GM21576 (cell line): Measurements from ENCODE around the gene KCNK10.

ENCODE experiments used
- ATAC-seq: cut with Tn5 transposase; IDR thresholded peaks from one replicate; pipeline ENCODE4 v1.9.1; 2021; ENCODE audit warnings: mild to moderate bottlenecking, moderate library complexity; ENCODE audit not compliant: unreplicated experiment

The KCNK10 gene

GRCh38 chr14:88323086-88323522 lies at the start of gene KCNK10:
Gene KCNK10 (minus strand): TSS chr14:88323269. CDS start chr14:88322798, 471 bp downstream.
- peak; percentile 20 for ATAC-seq

- ATAC-seq, result no peak
Measured at GRCh38 chr14:88369496-88369895, 46.4 kb upstream of the KCNK10 start.

DNA sequence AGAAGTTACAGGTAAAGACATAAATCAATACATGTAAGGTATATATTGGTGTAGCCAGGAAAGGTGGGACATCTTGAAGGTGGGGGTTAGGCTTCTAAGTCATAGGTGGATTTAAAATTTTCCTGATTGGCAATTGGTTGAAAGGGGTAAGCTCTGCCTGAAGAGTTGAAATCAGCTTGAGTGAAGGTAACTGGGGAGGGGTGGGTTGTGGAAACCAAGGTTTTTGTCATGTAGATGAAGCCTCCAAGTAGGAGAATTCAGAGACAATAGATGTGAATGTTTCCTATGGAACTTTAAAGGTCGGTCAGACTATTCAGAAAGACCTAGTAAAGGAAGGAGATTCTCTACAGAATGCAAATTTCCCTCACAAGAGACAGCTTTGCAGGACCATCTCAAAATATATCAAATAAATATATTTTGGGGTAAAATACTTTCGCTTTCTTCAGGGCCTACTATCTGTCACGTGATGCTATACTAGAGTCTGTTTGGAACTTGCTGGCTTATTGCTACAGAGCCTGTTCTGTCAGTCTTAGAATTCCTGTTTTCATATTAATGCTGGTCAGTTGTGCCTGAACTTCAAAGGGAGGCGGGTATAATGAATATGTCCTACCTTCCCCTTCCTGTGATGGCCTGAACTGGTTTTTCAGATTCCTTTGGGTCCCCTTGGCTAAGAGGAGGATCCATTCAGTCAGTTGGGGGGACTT lies 41.8 kb upstream of the KCNK10 start:
- no peak for ATAC-seq

DNA sequence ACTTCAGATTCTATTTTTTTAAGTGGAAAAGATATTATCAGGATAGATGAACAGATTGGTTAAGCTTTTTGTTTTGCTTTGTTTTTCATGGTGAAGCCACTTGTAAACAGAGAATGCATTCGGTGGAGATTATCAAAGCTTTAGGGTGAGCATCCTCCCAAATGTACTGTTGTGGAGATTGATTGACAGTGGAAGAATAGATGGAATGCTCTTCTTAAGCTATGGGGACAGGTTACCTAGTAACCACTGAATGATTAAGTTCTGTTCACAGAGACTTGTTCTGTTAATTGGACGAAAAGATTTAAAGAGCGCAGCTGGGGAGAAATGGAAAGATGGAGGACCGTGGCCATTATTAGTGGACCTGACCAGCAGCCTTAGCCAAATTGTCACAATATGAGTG lies 40.6 kb upstream of the KCNK10 start:
- ATAC-seq, result no peak

DNA sequence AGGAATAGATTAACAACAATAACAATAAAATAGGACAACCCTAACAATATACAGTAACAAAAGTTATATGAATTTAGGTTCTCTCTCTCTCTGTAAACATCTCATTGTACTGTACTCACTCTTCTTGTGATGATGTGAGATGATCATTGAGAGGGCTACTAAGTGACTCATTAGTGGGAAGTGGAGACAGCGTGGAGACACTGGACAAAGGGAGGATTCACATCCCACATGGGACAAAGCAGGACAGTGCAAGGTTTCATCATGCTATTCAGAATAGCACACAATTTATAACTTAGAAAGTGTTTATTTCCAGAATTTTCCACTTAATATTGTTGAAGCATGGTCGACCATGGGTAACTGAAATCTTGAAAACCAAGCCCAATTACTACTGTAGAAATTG lies 36.4 kb upstream of the KCNK10 start:
- ATAC-seq, result no peak

- ATAC-seq, result no peak
Measured at GRCh38 chr14:88354358-88354757, 31.3 kb upstream of the KCNK10 start.

DNA sequence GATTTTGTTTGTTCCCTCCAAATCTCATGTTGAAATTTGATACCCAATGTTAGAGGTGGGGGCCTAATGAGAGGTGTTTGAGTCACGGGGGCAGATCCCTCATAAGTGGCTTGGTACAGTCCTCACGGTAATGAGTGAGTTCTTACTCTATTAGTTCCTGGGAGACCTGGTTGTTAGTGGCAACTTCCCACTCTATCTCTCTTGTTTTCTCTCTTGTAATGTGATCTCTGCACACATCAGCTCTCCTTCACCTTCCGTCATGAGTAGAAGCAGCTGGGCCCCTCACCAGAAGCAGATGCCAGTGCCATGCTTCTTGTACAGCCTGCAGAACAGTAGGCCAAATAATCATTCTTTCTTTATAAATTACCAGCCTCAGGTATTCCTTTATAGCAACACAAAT lies 29.6 kb upstream of the KCNK10 start:
- ATAC-seq, result no peak

DNA sequence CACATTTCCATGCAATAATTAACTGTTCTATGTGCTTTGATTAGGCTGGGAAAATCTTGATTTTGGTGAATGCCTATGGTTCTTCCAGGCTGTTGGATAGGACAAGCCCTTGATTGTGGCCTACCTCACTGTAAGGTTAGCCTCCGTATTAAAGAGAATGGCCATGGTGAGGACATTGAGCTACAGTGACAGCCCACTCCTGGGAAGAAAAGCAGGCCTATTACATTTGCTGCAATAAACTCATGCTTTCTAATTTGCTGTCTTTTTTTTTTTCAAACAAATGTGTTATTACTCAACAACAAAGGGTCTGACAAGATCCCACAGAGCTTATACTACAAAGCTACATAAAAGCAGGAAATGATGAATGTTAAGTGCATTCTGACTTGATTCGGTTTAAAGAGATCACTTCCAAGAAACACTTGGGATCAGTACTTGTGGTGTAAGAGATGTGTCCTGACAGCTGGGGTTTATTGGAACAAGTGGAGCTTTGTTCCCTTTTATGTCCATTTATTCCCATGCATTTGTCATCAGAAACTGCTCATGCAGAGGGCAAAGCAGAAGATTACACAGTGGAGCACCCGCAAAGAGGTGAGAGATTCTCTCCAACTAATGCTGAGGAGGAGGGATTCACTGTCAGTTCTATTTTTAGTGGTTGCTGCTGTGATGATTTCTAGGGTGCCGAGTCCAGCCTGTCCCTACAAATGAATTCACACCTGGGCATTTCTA lies 29.1 kb upstream of the KCNK10 start:
- ATAC-seq, result no peak

DNA sequence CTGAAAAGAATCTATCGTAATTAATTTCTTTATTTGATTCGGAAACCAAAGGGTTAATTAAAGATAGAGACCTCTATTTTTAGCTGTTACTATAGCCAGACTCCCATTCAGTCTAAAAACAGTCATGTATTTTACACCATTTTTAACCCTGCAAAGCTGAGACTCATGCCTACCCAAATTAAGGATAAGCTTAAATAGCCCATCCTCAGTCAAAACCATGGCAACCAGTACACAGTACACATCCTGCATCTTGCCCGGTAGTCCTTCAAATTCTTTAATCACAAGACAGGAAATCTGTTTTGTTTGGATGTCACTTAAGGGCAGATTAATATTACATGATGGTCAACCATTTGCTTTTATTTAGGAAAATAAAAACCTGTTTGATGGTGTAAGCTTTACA lies 25.5 kb upstream of the KCNK10 start:
- ATAC-seq, result no peak

GRCh38 chr14:88346048-88346639 lies 23.1 kb upstream of the KCNK10 start:
- no peak for ATAC-seq

DNA sequence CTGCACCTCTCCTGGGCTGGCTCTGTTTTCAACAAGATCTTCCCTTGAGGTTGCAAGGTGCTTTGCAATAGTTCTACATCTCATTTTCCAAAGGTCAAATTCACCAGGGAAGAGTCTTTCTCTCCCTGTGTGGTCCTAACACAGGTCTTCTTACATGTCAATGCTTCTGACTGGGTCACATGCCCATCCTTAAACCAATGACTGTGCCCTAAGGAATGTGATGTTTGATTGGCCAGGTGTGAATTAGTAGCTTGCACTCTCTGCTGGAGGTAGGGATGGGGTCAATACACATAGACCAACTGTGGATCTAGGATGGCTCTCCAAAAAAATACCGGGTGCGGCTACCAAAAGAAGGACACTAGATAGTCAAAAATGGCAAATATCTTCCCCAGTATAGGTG lies 19.9 kb upstream of the KCNK10 start:
- no peak for ATAC-seq

DNA sequence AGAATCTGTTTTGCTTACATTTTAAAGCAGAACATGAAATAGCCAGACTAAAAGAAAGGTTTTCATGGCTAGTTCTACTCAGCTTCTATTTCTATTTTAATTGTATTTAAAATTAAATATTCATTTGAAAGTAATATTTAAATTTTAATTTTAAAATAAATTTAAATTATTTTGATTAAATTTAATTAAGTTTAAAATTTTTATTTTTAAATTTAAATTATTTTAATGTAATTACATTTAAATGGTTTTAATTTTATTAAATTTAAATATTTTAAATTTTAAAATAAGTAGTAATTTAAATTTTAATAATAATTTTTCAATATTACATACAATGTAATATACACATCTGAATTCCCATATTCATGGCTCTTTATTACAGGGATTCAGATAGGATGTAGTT lies 17.3 kb upstream of the KCNK10 start:
- no peak for ATAC-seq

GRCh38 chr14:88333036-88333435 lies 10.0 kb upstream of the KCNK10 start:
- no peak for ATAC-seq

DNA sequence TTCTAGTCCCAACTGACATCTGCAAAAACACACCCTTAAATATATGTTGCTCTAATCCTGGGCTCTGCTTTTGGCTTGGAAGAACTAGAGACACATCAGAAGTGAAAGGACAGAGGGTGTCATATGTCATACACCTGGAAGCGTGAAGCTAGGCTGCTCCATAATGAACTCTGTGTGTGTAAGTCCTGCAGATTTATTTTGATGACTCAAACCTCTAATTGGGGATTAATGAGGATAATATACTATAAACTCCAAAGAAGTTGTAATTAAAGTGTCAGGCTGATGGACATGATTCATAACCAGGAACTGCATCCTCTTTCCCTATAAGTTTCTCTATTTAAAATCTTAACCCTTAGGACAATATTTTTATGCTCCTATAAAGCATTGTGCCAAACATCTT lies 4.4 kb upstream of the KCNK10 start:
- ATAC-seq, result no peak

- ATAC-seq, result no peak
Measured at GRCh38 chr14:88326352-88327103, 3.5 kb upstream of the KCNK10 start.

DNA sequence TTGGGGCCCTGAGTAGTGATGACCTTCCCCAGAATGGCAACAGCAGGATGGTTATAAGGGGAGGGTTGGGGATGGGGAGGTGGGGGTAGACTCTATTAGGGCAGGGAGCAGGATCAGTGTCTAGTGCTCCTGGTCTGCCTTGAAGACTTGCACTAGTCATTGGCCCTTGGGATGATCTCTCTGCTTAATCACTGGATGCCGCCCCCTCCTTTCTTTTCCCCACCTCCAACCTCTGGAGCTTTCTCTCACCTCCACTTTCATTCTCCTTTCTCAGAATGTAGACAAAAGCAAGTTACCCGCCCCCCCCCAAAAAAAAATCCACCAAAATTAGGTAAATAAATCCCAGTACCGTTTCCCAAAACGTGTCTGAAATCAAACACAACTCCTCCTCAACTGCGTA lies 2.8 kb upstream of the KCNK10 start:
- no peak for ATAC-seq

- no peak for ATAC-seq
Measured at GRCh38 chr14:88324930-88325329, 1.9 kb upstream of the KCNK10 start.

DNA sequence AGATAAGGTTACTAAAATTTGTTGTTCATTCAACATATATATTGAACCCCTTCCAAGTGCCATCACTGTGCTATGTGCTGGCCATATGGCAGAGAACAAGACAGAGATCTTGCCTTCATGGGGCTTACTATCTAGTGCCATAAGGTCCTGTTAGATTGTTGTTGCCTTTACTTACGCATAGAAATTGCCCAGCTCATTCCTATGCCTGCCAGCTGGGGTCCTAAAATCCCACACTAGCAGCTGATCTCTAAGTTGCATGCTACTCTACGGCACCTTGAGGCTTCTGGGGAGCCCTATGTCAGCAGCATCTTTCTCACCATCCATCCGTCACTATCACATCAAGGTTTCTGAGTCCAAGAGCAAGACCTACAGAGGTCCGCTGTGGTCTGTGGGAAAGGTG lies 1.4 kb upstream of the KCNK10 start:
- no peak for ATAC-seq

DNA sequence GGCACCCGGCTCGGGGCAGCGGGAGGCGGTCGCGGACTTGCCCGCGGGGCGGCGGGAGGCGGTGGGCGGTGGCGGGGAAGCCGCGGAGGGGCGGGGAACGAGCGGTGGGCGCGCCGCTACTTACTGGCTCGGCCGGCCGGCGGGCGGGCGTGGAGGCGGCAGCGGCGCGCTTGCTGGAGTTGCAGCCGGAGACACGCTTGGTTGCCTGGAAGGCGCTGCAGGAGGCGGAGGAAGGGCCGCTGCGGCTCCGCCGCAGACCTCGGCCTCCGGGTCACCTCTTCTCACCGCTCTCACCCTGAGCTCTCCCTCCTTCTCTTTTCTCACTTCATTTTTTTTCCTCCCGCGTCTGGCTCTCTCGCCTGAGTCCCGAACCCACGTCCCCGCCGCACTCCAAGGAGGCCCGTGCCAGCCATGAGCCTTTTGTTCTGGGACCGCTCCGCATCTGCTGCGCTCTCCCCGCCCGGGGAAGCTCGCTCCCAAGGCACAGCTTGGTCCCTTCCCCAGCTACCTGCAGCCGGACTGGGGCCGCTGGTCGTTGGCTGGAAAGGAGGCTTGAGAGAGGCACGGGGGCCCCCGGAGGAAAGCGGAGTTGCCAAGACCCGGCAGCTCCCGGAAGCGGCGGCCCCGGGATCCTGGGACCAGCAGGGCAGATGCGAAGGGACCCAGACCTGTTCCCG lies 592 bp upstream of the KCNK10 start:
- ATAC-seq, result peak; percentile 94

DNA sequence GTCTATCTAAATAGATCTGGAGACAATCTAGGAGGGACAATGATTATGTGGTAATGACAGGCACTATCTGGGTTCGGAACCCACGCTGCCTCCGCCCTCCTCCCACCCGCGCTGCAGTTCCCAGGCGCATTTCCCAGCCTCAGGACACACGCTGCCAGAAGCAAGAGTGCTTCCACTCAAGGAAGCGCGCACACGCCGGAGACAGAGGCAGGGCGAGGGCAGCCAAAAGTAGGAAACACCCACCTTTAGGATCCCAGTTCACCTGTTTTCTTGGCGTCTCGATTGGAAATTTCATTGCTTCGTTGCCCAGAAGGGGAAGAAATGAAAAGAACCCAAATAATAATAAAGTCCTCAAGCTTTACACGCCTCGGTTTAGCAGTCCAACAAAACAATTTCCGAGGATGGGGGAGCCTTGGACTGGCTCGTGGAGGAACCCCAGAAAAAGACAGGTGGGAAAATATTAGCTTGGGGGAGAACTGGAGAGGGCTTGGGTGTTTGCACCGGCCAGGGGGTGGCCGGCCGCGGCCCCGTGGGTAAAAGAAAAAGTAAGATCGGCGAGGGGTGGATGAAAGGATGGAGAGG lies 474 bp downstream of the KCNK10 start:
- ATAC-seq, result no peak
